ENCODE data around the gene NOVA2.

Gene NOVA2

DNA sequence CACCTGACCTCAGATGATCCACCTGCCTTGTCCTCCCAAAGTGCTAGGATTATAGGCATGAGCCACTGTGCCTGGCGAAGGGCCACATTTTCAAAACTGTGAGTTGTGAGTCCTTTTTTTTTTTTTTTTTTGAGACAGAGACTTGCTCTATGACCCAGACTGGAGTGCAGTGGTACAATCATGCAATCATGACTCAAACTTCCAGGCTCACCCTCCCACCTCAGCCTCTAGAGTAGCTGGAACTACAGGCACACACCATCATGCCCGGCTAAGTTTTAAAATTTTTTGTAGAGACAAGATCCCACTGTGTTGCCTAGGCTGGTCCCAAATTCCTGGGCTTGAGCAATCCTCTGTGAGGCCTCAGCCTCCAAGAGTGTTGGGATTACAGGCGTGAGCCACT lies 67.4 kb downstream of the NOVA2 start:
- no peak overlapping the region for H3K4me3 ChIP-seq (ENCODE audit: low read depth, low read length)
- TF ChIP-seq, protein P1, sequence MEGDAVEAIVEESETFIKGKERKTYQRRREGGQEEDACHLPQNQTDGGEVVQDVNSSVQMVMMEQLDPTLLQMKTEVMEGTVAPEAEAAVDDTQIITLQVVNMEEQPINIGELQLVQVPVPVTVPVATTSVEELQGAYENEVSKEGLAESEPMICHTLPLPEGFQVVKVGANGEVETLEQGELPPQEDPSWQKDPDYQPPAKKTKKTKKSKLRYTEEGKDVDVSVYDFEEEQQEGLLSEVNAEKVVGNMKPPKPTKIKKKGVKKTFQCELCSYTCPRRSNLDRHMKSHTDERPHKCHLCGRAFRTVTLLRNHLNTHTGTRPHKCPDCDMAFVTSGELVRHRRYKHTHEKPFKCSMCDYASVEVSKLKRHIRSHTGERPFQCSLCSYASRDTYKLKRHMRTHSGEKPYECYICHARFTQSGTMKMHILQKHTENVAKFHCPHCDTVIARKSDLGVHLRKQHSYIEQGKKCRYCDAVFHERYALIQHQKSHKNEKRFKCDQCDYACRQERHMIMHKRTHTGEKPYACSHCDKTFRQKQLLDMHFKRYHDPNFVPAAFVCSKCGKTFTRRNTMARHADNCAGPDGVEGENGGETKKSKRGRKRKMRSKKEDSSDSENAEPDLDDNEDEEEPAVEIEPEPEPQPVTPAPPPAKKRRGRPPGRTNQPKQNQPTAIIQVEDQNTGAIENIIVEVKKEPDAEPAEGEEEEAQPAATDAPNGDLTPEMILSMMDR (IDR thresholded peaks at IDR 0.05; ENCODE audit: insufficient read depth, low read length, missing control alignments), result no peak
- ChIA-PET POLR2A (no interaction called here), CTCF (interaction anchor here (1.3 kb wide), 1 partner anchor 122 kb away, joined by 3 read pairs; no protein-coding TSS in a partner anchor)
- no peak for DNase-seq (ENCODE audit: low read depth, low spot score)

DNA sequence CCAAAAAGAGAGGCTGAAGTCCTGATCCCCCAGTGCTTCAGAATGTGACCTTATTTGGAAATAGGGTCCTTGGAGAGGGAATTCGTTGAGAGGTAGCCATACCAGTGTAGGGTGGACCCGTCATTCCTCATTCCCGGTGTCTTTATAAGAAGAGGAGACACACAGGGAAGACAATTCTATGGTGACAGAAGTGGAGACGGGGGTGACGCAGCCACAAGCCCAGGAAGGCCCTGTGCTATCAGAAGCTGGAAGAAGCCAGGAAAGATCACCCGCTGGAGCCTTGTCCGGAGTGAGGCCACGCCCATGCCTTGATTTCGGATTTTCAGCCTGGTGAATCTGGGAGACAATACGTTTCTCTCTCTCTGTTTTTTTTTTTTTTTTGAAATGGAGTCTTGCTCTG lies 68.7 kb downstream of the NOVA2 start:
- DNase-seq (ENCODE audit: low read depth, low spot score), result no peak
- TF ChIP-seq, protein P1 (IDR thresholded peaks at IDR 0.05; ENCODE audit: insufficient read depth, low read length, missing control alignments), result no peak
- H3K4me3 ChIP-seq (ENCODE audit: low read depth, low read length), result no peak overlapping the region
- CTCF ChIA-PET, result no interaction called here
- POLR2A ChIA-PET, result no interaction called here

DNA sequence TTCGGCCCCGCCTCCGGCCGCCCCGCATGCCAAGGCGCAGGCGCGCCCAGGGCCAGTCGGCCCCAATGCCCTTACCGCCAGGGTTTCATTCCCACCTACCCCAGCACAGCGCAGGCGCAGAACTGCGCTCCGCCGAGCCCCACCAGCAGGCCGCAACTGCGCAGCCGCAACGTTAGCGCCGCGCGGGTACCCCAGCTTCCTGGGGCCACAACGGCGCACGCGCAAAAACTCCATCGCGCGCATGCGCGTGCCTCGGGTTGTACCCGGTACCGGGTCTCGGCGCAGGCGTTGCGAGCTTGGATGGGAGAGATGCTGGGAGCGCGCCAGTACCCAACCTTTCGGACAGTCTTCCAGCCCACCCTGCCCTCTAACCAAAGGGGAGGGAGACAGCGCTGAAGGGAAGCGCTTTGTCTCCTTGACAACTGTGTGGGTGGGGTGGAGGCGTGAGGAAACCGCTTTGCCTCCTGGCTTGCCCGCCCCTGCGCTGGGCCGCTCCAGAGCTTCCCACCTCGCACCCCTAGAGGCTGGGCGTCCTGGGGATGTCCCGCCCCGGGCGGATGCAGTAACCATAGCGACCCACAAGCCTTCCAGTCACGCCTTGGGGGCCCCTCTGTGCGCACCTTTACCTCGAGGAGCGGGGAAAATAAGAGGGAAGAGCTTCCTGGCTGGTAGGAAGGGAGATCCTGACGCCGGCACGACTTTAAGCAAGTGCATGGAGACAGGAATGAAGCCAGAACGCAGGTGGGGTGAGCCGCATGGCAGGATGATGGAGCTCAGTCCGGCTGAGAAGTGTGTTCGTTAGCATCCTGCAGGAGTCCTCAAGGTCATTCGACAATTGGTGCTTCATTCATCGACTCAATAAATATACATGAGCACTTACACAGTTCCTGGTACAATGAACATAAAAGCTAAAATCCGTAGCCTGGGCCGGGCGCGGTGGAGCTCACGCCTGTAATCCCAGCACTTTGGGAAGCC lies 70.7 kb downstream of the NOVA2 start:
- peak; percentile 42 for DNase-seq (ENCODE audit: low read depth, low spot score)
- TF ChIP-seq, protein P1 (IDR thresholded peaks at IDR 0.05; ENCODE audit: insufficient read depth, low read length, missing control alignments), result no peak
- POLR2A ChIA-PET, result interaction anchor here (0.7 to 2.4 kb wide), 4 partner anchors 17 to 92 kb away, joined by 3 to 8 read pairs (median 4); partner anchors contain the start of genes CCDC61 and IRF2BP1
- H3K4me3 ChIP-seq (ENCODE audit: low read depth, low read length), result peak overlapping the region; percentile 83
- CTCF ChIA-PET, result interaction anchor here (0.6 to 2.6 kb wide), 7 partner anchors 10 to 356 kb away, joined by 3 to 17 read pairs (median 3); no protein-coding TSS in a partner anchor

DNA sequence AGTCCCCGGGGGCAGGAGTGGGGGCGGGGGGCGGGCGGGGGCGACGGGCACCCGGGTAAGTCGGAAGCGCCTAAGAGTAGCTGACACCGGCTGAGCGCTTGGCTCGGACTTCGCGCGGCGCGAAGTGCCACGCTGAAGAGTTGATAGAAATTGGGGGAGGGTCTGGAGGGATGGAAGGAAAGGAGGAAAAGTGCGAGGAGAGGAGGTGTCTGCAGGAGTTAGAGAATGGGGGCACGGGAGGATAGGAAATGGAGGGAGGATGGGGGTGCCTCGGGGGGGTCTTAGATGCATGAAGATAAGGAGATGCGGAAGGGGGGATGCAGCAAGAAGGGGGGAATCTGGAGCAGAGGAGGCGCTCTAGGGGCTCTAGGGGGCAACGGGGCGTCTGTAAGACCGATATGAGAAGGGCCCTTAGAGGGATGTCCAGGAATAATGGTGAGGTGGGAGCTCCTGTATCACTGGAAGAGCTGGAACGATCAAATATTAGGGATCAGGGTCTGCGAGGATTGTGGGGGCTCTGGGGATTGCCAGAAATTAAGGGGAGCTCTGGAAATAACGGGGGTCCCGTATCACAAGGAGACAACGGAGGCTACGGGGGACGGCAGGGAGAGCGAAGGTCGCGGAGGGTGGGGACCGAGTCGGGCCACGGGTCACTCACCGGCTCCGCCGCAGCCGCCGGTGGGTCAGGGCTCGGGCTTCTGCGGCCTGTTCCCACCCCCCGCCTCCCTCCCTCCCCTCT lies 71.6 kb downstream of the NOVA2 start, which contains the start of gene MYPOP:
Gene MYPOP, minus strand, starts transcription at position 702 of the 739 bp plus-strand sequence. CDS start 840 bp downstream, outside the sequence.
- TF ChIP-seq, protein P1 (IDR thresholded peaks at IDR 0.05; ENCODE audit: insufficient read depth, low read length, missing control alignments), result no peak
- no peak for DNase-seq (ENCODE audit: low read depth, low spot score)
- peak within 1 kb of the TSS; percentile 83 for H3K4me3 ChIP-seq (ENCODE audit: low read depth, low read length)
- ChIA-PET POLR2A (interaction anchor here (0.9 to 2.4 kb wide), 3 partner anchors 17 to 93 kb away, joined by 4 to 8 read pairs (median 4); partner anchors contain the start of genes CCDC61 and IRF2BP1), CTCF (interaction anchor here (0.7 to 2.6 kb wide), 7 partner anchors 10 to 108 kb away, joined by 3 to 17 read pairs (median 3); no protein-coding TSS in a partner anchor)

DNA sequence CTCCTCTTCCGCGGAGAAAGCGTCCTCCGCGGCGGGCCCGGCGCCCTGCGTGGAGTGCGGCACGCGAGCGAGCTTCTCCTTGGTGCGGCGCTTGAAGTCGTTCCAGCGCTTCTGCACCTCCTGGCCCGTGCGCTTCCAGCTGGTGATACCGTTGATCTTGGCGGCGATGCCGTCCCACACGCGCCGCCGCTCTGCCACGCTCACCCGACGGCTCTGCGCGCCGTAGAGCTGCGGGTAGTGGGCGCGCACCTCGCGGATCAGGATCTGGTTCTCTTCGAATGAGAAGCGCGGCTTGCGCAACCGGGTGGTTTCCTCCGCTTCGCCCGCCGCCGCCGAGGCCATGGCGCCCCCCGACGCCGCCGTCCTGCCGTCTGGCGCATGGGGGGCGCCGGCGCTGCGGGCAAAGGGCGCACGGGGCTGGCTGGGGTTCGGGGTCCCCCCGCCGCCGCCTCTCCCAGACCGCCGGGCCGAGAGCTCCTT lies 72.2 kb downstream of the NOVA2 start:
- TF ChIP-seq, protein P1 (IDR thresholded peaks at IDR 0.05; ENCODE audit: insufficient read depth, low read length, missing control alignments), result no peak
- POLR2A ChIA-PET, result interaction anchor here (2.4 kb wide), 1 partner anchor 16 kb away, joined by 8 read pairs; the partner anchor contains the start of gene IRF2BP1
- H3K4me3 ChIP-seq (ENCODE audit: low read depth, low read length), result peak overlapping the region; percentile 83
- CTCF ChIA-PET, result interaction anchor here (0.9 to 2.6 kb wide), 6 partner anchors 15 to 109 kb away, joined by 3 to 17 read pairs (median 3); no protein-coding TSS in a partner anchor
- DNase-seq (ENCODE audit: low read depth, low spot score), result no peak

Data from AG04449 (cell line).